KG1 (cell line): ENCODE data around the gene FRMD4B.

Experiments
- DNase-seq: peaks from one replicate; lab custom pipeline; 2025; lab: John Stamatoyannopoulos, UW

FRMD4B gene

DNA sequence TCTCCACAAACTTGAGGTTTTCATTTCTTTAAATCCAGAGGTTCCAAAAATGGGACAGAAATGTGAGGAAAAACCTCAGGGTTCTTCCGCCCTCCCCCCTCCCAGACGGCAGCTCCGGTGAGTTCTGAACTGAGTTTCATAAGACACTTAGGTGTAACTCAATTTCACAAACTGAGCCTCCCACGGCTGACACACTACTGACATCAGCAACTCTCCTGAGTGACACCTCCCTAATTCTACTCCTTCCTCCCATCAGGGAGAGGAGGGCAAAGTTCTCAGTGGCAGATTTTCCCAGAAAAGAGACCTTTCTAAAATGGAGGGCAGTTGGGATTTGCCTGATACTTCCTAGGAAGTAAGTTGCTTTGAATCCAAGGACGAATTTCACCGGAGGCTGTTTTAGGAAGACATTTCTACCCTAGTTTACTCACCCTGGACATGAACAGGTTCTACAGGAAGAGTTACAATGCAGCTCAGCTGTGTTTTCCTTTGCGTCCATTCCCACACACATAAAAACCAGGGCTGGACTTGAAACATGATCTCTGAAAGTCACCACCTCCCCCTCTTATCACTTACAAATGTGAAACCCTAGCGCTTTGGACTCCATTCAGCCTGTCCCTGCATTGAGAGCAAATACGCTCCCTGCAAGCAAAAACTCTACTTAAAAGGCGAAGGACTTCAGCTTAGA lies 185.4 kb downstream of the FRMD4B start:
- no peak for DNase-seq

DNA sequence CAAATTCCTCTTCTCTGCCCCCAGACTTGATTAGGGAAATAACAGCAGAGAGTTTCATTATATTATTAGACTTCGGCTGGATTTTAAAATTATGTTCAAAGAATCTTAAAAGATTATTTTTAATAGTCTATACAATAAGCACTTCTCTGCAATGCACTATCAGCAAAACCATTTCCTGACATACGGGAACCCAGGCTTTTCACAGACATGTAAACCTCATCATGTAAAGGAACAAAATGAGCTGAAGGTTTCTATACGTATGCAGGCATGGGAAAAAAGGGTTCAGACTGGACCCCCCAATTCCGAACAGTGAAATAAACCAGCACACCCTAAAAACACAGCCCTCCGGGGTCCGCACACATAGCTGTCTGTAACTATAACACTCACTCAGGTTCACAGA lies 185.9 kb downstream of the FRMD4B start:
- DNase-seq: no peak

DNA sequence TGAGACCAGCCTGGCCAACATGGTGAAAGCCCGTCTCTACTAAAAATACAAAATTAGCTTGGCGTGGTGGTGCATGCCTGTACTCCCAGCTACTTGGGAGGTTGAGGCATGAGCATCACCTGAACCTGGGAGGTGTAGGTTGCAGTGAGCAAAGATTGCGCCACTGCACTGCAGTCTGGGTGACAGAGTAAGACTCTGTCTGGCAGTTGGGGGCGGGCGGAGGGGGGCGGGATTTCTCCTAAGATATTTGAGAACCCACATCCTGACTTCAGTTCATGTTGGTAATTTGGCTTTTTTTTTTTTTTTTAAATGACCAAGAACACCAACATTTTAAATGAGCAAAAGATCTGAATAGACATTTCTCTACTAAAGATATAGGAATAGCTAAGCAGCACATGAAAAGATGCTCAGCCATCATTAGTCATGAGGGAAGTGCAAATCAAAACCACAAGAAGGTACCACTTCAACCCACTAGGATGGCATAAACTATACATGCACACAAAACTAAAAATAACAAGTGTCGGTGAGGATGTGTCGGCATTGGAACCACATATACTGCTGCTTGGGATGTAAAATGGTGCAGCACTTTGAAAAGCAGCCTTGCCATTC lies 187.9 kb downstream of the FRMD4B start:
- no peak for DNase-seq

DNA sequence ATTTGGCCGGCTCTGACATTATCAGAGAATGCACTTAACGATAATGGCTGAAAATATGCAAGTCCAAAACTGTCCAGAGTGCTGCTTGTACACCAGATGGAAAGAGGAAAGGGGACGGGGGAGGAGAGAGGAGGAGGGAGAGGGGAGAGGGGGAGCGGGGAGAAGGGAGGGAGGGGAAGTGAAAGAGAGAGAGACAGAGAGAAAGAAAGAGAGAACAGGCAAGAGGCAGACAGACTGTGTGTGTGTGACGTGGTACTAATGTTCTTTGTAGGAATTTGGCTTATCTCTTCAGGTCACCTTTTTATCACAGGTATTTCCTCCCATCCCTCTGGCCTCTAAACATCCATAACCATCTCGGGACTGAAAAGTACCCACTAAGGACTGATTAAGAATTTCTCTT lies 188.4 kb downstream of the FRMD4B start:
- DNase-seq: no peak

DNA sequence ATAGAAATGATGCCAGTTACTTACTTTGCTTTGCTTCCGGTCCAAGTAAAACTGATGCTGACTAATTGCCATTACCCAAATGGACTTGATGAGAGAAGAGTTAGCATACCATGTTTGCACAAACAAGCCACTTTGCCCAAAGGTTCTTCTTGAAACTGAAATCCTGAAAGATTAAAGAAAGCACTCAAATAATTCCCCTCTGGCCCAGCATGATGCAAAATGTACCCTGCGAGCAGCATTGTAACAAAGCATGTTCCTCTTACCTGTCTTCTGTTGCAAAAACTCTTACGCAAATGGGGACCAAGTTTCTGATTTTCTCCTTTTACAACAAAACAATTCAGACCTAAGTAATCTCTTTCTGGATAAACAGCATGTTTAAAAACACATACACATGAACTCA lies 189.0 kb downstream of the FRMD4B start:
- DNase-seq: no peak

DNA sequence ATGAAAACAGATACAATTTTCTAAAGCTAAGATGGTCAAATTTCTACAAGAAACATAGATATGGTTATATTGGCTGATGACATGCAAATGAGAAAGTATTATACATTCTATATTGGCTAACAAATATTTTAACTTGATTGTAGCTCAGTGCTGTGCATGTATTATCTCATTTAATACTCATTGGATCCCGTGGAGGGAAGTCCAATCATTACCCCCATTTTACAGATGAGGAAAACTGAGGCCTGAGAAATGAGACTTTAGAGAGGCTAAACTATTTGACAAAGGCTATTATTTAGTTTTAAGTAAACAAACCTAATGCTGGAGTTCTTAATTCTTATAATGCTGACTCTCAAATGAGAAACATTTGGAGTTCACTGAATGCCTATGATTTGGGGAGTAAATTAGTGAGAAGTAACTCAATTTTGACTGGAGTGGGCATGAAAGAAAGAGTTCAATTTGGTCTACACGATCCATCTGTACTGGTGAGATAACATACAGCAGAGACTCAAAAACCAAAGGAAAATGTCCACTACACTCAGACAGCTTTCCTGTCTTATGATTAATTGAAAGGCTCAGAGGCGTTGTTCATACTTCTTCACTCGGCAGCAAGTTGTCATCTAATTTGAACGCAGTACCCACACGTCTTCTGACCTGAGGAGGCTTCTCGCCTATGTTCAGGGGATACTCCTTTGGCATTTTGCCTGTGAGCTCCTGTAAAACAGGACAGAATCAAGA lies 191.3 kb downstream of the FRMD4B start:
- no peak for DNase-seq

DNA sequence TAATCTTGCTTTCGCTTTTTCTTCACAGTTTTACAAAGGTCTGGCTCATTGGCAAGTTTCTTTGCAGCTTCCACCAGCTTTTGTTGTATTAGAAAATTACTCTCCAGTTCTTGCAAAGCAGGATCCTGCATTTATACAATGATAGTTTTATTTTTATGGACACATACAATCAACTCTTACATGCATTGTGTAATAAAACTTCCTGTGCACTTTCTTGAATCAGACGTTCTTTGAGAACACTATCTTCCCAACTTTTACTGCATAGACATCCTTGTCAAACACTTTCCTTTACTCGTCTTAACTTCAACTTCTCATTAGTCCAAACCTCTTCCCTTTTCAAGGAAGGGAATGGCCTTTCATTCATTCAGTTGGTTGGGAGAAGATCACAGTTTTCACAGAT lies 192.1 kb downstream of the FRMD4B start:
- DNase-seq: no peak

DNA sequence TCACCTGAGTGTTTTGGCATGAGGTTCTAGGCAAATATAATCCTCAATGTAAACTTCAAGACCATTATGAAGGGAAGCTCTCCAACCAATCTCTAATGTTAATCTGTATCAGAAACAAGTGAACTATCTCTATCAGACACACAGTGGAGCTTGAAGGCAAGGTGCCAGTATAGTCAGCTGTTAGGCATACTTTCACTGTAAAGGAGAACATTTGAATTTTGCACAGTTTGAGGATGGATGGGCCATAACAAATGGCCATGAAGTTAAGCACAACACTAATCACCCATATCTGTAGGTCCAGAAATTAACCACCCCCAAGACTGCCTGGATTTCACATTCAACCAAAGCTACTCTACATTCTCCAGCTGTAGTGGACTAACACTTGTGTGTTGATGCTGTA lies 194.4 kb downstream of the FRMD4B start:
- DNase-seq: no peak

DNA sequence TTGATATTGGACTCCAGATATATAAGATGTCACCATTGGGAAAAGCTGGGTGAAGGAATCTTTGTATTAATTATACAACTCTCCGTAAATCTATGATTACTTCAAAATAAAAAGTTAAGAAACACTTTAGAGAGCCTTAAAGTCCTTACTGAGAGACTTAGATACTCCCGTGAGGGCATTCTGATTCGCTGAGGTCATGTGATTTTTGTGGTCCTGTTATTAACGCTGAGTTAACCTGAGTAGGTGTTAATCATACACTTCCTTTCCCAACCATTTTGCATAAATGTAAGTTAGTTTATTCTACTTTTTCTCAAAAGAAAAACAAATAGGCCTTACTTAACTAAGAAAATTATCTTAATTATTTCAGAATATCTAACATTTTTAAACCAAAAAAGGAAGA lies 196.4 kb downstream of the FRMD4B start:
- DNase-seq: no peak

DNA sequence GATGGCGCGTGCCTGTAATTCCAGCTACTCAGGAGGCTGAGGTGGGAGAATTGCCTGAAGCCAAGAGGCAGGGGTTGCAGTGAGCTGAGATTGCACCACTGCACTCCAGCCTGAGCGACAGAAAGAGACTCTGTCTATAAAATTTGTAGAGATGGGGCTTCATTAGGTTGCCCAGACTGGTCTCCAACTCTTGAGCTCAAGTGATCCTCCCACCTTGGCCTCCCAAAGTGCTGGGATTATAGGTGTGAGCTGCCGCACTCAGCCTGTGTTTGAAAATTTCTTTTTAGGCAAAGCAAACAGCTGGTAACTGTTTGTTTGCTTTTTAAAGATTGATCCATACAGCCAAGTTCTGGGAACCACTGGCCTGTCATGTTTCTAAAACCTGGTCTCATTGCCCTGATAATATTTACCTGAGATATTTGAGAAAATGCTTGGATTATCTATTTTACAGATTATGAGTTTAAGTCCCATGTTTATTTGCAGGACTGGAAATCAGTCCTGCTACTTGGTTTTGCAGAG lies 199.3 kb downstream of the FRMD4B start:
- no peak for DNase-seq

DNA sequence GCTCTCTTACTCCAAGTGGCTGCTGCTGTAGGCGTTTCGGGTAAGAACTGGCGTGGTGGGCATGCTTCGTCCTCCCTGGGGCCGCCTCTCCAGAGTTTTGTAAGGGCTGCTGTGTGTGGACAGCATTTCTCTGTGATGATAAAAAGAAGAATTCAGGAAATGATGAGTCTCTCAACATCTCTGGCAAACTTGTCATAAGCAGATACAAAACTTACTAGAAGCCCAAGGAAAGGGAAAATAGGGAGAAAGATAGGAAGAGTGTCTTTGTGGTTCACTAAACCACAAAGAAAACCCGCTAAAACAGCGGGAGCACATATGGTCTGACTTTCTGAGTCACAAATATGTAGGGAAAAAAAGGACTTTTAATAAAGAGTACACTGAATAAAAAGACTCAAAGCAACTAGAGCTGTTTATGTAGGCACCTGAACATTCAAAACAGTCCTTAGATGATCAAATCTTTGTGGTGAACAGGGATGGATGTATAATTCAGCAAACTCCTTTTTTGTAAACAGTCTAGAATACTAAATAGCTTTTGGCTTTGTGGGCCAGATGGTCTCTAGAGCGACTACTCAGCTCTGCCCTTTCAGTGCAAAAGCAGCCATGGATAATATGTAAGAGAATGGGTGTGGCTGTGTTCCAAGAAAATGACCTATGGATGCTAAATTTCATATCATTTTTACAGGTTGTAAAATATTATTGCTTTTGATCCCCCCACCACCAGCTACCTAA lies 203.1 kb downstream of the FRMD4B start:
- no peak for DNase-seq

DNA sequence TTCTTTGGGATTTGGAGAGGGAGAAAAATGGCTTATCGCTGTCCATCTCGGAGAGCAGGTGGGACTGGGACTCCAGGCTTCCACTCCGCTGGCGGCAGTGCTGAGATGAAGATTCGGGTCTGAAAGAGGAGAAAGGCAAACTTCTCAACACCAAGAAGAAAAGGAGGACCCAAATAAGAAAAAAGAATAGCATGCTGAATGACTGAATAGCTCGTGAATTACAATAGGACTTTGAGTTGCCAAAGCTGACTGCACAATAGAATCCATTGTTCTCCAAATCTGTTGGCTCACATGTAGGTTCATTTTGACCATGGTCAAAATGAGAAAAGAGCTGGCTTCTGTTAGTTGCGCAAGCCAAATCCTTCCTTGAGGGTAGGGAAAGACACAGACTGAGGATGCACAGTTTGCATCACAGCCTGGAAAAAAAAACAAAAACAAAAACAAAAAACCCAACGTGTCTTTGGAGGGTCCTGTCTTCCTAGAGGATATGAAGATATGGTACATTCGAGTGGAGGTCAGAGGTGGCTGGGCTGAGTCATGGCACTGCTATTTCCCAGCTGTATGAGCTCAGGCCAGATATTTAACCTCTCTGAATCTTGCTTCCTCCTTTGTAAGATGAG lies 204.2 kb downstream of the FRMD4B start:
- DNase-seq: no peak

DNA sequence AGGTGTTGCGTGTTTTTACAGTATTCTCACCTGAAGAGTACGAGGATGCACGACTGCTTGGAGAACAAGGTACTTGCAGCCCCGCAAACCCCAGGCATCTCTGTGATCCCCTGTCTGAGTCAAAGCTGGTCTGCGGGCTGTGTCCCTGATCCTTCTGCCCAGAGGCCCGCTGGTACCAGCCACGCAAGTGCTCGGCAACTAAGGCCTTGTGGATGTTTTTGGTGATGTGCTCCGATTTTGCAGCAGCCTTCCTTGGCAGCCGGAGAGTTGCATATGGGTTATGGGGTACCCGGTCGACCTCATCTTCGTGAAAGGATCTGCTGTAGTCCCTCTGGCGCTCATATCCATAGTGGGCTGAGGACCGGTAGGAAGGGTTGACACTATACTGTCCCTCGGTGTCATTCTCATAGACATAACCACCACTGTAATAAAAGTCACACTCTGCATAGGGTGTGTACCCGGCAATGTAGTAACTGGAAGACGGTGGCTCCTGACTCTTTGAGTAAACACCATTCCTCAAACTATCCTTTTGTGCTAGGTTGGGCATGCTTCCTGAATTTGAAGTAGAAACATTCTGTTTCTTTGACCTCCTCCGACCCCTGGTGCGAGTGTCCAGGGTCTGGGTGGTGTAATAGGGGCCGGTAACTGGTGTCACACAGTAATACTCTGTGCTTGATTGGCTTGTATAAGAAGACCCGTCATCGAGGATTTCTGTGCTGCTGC lies 204.9 kb downstream of the FRMD4B start:
- DNase-seq: no peak

DNA sequence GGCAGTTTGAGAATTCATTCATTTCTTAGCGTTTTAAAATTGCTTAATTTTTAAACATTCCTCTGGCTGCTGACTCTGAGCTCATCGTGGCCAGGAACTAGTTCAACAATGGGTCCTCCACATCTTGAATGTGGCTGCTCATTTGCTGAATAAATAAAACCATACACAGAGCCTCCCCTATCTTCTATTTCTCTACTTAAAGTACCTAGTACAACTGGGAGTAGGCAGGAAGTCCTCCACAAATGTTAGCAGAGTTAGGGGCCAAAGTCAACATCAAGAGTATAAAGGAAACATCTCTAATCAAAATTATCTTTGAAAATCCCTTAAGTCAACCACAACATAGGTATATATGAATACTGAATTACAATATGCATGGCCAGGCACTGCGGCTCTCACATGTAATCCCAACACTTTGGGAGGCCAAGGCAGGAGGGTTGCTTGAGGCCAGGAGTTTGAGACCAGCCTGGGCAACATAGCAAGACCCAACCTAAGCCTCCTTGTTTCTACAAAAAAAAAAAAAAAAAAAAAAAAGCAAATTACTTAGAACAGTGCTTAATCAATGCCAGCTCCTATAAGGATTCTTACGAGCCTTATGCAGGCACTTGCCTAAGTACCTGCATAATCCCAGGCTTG lies 206.0 kb downstream of the FRMD4B start:
- no peak for DNase-seq

DNA sequence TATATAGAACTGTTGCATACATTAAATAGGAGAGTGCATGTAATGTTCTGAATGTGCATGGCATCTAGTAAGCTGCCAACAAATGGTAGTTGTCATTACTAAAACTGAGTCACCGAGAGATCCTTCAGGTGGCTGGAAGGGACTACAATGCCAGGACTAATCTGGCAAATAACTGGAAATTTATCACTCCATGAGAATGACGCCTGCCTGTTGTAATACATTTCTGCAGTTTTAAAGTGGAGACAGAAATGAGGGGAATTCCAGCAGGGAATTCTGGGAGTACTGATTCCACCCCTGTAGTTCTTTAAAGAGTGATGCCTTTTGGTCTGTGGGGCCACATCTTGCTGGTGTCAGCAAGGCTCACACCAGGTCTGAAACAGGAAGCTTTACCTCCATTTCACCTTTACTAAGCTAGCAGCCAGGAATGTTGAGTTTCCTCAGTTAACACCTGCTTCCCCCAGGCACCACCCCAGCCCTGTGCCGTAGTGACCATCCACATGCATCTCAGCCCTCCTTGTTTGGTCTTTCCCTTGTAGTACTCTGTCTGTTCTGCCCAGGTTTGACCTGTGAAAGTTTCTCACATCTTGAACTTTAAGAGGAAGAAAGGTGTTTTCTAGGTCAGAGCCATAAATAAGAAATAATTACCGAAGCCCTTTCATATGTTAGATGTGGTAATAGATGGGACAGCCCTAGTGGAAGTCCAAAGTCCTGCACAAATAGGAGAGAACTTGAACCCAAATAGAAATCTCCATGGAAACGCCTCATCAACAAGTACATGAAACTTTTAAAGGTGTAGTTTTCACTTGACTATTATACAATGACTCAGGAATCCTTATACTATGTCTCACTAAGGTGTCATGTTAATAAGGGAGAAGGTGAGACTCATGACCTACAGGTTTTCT lies 206.8 kb downstream of the FRMD4B start:
- no peak for DNase-seq

DNA sequence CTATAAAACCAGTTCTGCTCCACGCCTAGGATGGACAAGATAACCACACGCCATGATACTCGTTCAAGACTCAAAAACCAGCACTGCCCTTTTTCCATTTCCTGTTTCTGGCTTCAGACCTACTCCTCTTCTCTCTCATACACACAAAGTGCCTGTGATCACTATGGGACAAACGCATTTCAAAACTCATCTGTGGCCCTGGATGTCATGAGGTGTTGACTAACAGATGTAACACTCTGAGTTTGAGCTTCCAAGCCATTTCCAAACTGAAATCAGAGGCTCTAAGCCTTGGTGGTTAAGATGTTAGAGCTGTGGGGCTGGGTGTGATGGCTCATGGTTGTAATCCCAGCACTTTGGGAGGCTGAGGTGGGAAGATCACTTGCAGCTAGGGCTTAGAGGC lies 207.8 kb downstream of the FRMD4B start:
- no peak for DNase-seq

DNA sequence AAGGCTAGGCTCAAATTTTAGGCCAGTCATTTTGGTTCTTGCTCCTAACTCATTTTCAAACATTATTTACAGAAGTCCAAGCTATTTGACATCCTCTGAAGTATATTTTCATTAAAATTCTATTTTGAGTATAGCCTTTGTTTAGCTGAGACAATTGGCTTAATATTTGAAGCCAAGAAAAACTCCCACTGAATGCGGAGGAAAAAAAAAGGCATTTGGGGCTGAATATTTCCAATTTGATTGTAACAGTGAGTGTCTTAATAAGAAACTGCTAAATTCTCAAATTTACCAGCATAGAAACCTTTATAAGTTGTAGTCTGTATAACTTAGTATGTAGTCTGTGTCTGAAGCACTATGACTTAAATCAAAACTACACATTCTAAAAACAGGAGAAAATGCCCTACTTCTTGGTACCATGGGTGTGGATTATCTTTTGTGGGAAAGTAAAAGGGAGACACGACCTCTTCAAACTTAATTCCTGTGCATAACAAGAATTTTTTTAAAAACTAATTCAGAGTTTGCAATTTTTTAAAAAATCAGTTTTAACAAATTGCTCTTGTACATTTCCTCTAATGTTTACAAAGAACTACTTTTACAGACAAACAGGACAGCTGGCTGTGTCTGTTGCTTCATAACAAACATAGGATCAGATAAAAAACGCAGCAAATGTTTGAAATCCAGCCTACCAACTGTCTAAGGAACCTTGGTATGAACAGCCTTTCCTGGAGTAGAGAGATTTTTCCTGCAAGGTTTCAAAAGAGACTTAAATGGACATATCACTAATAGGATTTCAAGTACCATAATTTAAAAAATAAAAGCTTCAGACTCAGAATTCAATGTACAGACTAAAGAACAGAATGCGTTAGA lies 210.8 kb downstream of the FRMD4B start:
- no peak for DNase-seq

DNA sequence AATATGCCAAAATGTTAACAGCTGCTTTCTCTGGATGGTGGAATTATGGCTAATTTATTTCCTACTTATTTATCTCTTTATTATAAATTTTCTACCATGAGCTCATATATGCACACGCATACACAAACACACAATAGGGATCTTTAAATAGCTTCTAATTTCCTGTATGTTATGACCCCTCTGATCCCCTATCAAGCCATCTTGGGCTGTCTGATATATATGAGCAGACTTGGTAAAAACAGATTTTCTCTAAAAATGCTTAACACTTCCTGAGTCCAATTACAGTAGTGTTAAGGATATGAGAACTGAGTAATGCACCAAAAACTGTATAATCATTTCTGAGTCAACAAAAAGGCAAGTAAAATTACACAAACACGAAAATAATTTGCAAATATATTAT lies 211.4 kb downstream of the FRMD4B start:
- DNase-seq: no peak

DNA sequence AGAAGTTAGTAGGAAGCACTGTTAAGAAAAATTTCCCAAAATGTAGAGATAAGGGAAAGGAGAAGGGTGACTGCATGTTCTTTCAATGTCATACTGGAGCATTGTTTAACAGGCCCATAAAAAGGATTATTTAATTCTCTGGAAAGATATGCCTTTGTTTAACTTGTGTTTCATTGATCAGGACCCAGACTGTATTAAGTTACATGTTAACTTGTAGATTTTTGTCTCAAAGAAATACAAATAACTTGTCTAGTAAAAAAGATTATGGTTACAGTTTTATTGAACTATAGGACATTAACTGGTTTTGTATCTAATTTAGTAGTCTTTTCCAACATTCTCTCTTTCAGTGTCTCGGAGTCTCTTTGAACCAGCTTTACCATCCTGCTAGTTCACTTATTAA lies 213.8 kb downstream of the FRMD4B start:
- no peak for DNase-seq
